Peyer's patch (tissue), 4 donors: Measurements from ENCODE around the gene CSTB.

Experiments
- CTCF ChIP-seq, 6 experiments: fragments of 450-650 bp in 4 of 6; fragments of 200-600 bp in 2 of 6; sonication (generic) in 1 of 6; IDR thresholded peaks; one replicate each; pipeline ENCODE4 v1.5.1; 2017 to 2019; ENCODE audit warnings: antibody characterized with exemption in 6 of 6, mild to moderate bottlenecking in 3 of 6, moderate library complexity in 1 of 6
- POLR2A ChIP-seq, 2 donors: fragments of 450-650 bp; IDR thresholded peaks; one replicate each; pipeline ENCODE4 v1.5.1; 2017; ENCODE audit warnings: antibody characterized with exemption in 2 of 2, mild to moderate bottlenecking in 2 of 2, moderate library complexity in 2 of 2

- TF ChIP-seq CTCF (IDR thresholded peaks at IDR 0.05), result no peak
- TF ChIP-seq POLR2A (IDR thresholded peaks at IDR 0.05), result no peak
Observed at GRCh38 chr21:43797925-43798715, 22.0 kb upstream of the CSTB start.
